GM18507 (cell line): Measurements from ENCODE around the gene VASP.

Source experiments
- DNase-seq: peaks from one replicate; pipeline ENCODE4 v3.0.0; 2011; ENCODE audit warnings: low read depth; ENCODE audit not compliant: insufficient read length; ENCODE audit errors: extremely low spot score
- FAIRE-seq: peaks from 2 replicates; lab custom pipeline; 2011; peaks lifted over from hg19 to GRCh38; lab: Jason Lieb, UNC

VASP gene

GRCh38 chr19:45506989-45507871 is at the start of gene VASP:
Gene VASP (plus strand): TSS chr19:45507479. CDS start chr19:45507772, 293 bp downstream.
- DNase-seq: peak; percentile 71
- peak; percentile 93 for FAIRE-seq

DNA sequence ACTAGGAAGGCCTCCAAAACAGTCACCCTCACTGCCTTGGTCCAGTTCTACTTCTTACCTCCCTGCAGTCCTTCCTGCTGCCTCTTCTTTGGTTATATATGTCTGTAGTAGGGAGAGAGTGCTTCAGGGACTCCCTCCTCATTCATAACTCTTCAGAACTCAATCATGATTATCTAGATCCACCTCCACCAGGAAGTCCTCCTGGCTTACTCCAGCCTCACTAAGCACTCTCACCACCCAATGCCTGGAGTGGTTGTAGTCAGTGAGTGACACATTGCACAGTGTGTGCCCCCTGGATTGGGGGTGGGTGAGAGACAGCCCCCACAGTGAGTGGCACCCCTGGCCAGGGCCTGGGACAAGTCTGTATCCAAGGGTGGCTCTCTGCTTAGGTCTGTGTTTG is 49.5 kb upstream of the VASP start:
- FAIRE-seq (no peak), DNase-seq (no peak)

- FAIRE-seq (no peak), DNase-seq (no peak)
These were observed 46.4 kb upstream of the VASP start for GRCh38 chr19:45460807-45461347.

DNA sequence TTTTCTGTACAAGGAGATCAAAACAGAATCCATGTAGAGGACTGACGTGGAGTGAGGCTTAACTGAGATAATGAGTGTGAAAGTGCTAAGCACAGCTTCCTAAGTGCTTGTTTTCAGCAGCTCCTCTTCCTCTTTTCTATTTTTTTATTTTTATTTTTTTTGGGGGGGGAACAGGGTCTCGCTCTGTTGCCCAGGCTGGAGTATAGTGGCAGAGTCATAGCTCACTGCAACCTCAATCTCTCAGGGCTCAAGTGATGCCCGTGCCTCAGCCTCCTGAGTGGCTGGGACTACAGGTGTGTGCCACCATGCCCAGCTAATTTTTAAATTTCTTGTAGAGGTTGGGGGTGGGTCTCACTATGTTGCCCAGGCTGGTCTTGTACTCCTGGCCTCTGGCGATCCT is 45.1 kb upstream of the VASP start:
- DNase-seq (no peak), FAIRE-seq (no peak)

DNA sequence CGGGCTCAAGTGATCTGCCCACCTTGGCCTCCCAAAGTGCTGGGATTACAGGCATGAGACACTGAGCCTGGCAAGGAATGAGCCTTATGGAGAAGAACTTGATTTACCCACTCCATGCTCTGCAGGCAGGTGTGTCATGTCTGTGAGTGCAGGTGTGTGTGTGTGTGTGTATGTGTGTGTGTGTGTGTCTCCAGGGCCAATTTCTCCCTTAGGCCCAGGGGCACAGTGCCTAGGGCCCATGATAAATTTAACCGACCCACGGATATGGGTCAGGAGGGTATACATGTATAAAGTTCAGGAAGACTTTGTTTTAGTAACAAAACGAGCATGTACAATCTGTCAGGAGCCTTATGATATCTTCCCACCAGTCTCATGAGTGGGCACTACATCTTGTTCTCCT is 44.0 kb upstream of the VASP start:
- DNase-seq: no peak
- FAIRE-seq: no peak

- DNase-seq (no peak), FAIRE-seq (no peak)
These were observed 43.0 kb upstream of the VASP start for GRCh38 chr19:45464274-45464673.

GRCh38 chr19:45464852-45465441 is 42.3 kb upstream of the VASP start:
- FAIRE-seq: no peak

GRCh38 chr19:45467115-45467455 is 40.2 kb upstream of the VASP start:
- FAIRE-seq: no peak
- DNase-seq: no peak

More at GRCh38 chr19:45464852-45465441, 42.3 kb upstream of the VASP start:
- no peak for DNase-seq

GRCh38 chr19:45467456-45468158 is 39.7 kb upstream of the VASP start, which contains the start of gene FOSB:
Gene FOSB (plus strand): TSS chr19:45467996. CDS start chr19:45468587, 591 bp downstream.
- FAIRE-seq (peak; percentile 92), DNase-seq (peak; percentile 82)

DNA sequence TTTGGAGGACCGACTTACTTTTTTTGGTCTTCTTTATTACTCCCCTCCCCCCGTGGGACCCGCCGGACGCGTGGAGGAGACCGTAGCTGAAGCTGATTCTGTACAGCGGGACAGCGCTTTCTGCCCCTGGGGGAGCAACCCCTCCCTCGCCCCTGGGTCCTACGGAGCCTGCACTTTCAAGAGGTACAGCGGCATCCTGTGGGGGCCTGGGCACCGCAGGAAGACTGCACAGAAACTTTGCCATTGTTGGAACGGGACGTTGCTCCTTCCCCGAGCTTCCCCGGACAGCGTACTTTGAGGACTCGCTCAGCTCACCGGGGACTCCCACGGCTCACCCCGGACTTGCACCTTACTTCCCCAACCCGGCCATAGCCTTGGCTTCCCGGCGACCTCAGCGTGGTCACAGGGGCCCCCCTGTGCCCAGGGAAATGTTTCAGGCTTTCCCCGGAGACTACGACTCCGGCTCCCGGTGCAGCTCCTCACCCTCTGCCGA is 39.1 kb upstream of the VASP start:
- FAIRE-seq (no peak), DNase-seq (no peak)

- DNase-seq (no peak), FAIRE-seq (no peak)
These were observed 38.5 kb upstream of the VASP start for GRCh38 chr19:45468803-45469131.

DNA sequence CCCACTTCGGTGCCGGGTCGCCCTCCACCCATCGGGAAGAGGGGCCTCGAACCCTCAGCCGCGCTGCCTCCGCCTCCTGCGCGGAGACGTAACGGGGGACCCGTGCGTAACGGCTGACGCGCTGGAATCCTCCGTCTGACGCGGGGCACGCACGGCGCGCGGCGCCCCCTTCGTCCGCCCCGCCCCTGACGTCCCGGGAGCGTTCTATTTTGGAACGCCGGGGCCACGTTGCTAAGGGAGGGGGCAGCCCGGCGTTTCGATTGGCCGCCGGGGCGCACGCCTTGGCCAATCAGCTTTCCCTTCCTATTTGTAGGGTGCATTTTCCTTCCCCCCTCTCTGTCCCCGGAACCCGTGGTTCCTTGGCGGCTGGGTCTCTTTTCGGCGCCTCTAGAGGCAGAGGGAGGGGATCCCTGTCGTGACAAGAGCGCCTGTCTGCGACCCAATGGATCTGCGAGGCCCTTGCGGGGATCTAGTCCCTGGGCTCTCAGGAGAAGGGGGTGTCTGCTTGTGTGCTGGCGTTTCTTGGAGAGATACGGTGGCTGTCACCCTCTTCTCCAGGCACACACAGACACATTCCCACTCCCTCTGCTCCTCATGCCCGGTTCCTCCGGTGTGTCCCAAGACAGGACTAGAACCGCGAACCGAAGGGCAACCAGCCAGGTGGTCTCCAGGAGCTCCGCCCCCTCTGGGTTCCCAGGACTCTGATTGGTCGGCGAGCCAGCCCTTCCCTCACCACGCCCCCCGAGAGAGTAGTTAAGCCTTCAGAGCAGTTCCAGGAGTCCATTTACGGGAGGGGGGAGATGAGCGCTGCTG is 37.9 kb upstream of the VASP start:
- peak; percentile 92 for DNase-seq
- peak; percentile 99 for FAIRE-seq

DNA sequence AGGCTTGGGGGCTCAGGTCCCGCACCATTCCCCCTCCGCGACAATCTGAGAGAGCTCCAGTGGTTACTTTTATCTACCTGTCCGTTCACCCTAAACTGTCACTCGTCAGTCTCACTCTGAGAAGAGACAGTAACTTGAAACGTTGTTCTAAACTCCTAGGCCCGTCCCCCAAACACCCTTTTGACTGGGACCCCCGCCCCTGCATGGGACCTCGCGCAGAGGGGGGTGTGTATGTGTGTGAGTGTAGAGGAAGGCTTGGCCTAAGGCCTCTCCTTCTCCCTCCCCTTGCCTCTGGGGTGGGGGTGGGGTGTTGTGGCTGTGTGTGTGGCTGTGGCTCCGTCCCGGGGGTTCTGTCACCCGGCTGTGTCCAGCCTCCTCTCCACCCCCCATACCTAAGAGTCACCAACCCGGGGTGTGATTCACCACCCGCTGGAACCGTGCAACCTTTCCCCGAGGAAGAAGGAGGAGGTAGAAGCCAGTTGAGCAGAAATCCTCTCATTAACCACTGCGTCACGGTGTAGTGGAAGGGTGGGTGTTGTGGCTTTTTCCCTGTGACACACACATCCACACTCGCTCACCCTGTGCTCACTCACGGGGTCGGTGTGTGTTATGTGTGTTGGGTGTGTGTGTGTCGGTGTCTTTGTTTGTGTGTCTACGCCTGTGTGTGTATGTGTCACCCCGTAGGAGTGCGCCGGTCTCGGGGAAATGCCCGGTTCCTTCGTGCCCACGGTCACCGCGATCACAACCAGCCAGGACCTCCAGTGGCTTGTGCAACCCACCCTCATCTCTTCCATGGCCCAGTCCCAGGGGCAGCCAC is 37.1 kb upstream of the VASP start:
- FAIRE-seq: peak; percentile 71
- DNase-seq: no peak

- no peak for FAIRE-seq
- no peak for DNase-seq
These were observed 36.6 kb upstream of the VASP start for GRCh38 chr19:45470762-45471081.

- DNase-seq (no peak), FAIRE-seq (no peak)
These were observed 36.0 kb upstream of the VASP start for GRCh38 chr19:45471111-45471930.

DNA sequence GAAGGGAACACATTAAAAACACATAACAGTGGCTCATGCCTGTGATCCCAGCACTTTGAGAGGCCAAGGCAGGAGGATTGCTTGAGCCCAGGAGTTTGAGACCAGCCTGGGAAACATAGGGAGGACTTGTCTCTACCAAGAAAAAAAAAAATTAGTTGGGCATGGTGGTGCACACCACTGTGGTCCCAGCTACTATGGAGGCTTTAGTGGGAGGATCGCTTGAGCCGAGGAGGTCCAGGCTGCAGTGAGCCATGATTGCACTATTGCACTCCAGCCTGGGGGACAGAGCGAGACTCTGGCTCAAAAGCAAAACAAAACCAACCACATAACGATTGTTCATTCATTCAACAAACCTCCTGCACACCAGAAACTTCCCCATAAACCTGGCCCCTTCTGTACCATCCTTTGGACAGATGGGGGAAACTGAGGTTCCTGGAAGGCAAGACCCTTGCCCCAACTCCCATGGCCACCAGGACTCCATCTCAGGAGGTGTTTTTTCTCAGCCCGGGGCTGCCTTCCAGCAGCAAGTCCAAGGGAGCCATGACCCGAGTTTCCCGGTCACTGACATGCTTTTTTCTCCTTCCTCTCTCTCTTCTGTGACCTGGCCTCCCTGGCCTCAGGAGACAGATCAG is 35.2 kb upstream of the VASP start:
- FAIRE-seq: no peak

DNA sequence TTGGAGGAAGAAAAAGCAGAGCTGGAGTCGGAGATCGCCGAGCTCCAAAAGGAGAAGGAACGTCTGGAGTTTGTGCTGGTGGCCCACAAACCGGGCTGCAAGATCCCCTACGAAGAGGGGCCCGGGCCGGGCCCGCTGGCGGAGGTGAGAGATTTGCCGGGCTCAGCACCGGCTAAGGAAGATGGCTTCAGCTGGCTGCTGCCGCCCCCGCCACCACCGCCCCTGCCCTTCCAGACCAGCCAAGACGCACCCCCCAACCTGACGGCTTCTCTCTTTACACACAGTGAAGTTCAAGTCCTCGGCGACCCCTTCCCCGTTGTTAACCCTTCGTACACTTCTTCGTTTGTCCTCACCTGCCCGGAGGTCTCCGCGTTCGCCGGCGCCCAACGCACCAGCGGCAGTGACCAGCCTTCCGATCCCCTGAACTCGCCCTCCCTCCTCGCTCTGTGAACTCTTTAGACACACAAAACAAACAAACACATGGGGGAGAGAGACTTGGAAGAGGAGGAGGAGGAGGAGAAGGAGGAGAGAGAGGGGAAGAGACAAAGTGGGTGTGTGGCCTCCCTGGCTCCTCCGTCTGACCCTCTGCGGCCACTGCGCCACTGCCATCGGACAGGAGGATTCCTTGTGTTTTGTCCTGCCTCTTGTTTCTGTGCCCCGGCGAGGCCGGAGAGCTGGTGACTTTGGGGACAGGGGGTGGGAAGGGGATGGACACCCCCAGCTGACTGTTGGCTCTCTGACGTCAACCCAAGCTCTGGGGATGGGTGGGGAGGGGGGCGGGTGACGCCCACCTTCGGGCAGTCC is 34.5 kb upstream of the VASP start:
- FAIRE-seq: no peak
- DNase-seq: no peak

More for the DNA sequence above, 35.2 kb upstream of the VASP start:
- no peak for DNase-seq
